Lower leg skin (tissue), 4 donors: ENCODE data around the gene MYO9B. TPM values are rescaled to one million over a fixed set of nuclear protein-coding genes. Genes with fewer than 3 reads are reported as not detected.
A peak's percentile ranks its signal among the peaks of the same experiment; 100 is the strongest.
"Not testable (repeated sequence)": the region's sequence is repeated elsewhere in the genome, so short reads cannot be mapped to it uniquely, and the experiment has no call there.

Source experiments
- DNase-seq, 2 donors: peaks; one replicate each; pipeline ENCODE4 v3.0.0-alpha.2; 2019; ENCODE audit warnings: low spot score in 2 of 2
- H3K4me3 ChIP-seq: fragments of 200-600 bp; sonication (generic); 2 replicates; pipeline ENCODE4 v1.5.1; 2017; ENCODE audit warnings: mild to moderate bottlenecking, low read depth; ENCODE audit not compliant: poor library complexity, severe bottlenecking
- CTCF ChIP-seq, 3 donors: fragments of 450-650 bp; IDR thresholded peaks; one replicate each; pipeline ENCODE4 v1.5.1; 2016; ENCODE audit warnings: antibody characterized with exemption in 3 of 3, mild to moderate bottlenecking in 3 of 3, moderate library complexity in 2 of 3
- POLR2A ChIP-seq, 2 donors: fragments of 450-650 bp; IDR thresholded peaks; one replicate each; pipeline ENCODE4 v1.6.1; 2016 to 2017; ENCODE audit warnings: antibody characterized with exemption in 2 of 2, mild to moderate bottlenecking in 1 of 2, moderate library complexity in 1 of 2
- WGBS, 2 donors: methylation state at CpG; one replicate each; pipeline ENCODE4 v1.1.5; 2018; 5-methylcytosine and 5-hydroxymethylcytosine counted together
- intact Hi-C: fragments of 100-400 bp; cut with DNase I; formaldehyde crosslinking; loops from one replicate; pipeline ENCODE4 v1.15.0; 2023; ENCODE audit warnings: low total_unique reads
- total RNA-seq, 4 donors: library from RNA; depleted of rRNA; stranded (reverse); fragments of >200 nt; gene quantifications; one replicate each; pipeline ENCODE4 v1.1.0, GENCODE V29; 2016

MYO9B gene
- total RNA-seq, 4 donors from 2014 or later, result 29.2 to 63.1 (median 43.5) TPM

GRCh38 chr19:17136617-17137016, 61.0 kb downstream of the MYO9B start:
- WGBS, 2 donors, result 86 to 87% methylated on average over 11 of the region's 11 CpGs
- no peak for TF ChIP-seq CTCF (IDR thresholded peaks at IDR 0.05)
- TF ChIP-seq POLR2A (IDR thresholded peaks at IDR 0.05), result no peak
- intact Hi-C loops, result no loop called here

GRCh38 chr19:17137417-17137816, 61.8 kb downstream of the MYO9B start:
- WGBS, 2 donors, result 84 to 87% methylated on average over 10 of the region's 10 CpGs
- intact Hi-C loops, result no loop called here
- no peak for TF ChIP-seq POLR2A (IDR thresholded peaks at IDR 0.05)
- no peak for TF ChIP-seq CTCF (IDR thresholded peaks at IDR 0.05)
- H3K4me3 ChIP-seq, result no peak overlapping the region
- DNase-seq, result no peak

More at GRCh38 chr19:17136617-17137016, 61.0 kb downstream of the MYO9B start:
- H3K4me3 ChIP-seq, result no peak overlapping the region
- DNase-seq, result no peak

GRCh38 chr19:17138052-17138846, 62.7 kb downstream of the MYO9B start:
- H3K4me3 ChIP-seq, intact Hi-C loops, DNase-seq: not testable (repeated sequence)
- WGBS, 2 donors, result 92 to 95% methylated on average over 10 of the region's 10 CpGs

- intact Hi-C loops, result no loop called here
- 92 to 95% methylated on average over 10 of the region's 10 CpGs for WGBS, 2 donors
Observed at GRCh38 chr19:17138937-17139598, 63.5 kb downstream of the MYO9B start.

GRCh38 chr19:17144771-17145170, 69.2 kb downstream of the MYO9B start:
- H3K4me3 ChIP-seq, intact Hi-C loops: not testable (repeated sequence)
- 35 to 50% methylated on average over 11 to 13 of the region's 13 CpGs for WGBS, 2 donors
- peak; percentile 32 to 88 for DNase-seq

More at GRCh38 chr19:17138937-17139598, 63.5 kb downstream of the MYO9B start:
- no peak overlapping the region for H3K4me3 ChIP-seq
- no peak for DNase-seq
- TF ChIP-seq CTCF (IDR thresholded peaks at IDR 0.05), result no peak
- TF ChIP-seq POLR2A (IDR thresholded peaks at IDR 0.05), result no peak

GRCh38 chr19:17145546-17146497, 70.2 kb downstream of the MYO9B start:
- 87 to 94% methylated on average over 7 of the region's 7 CpGs for WGBS, 2 donors
- H3K4me3 ChIP-seq, result no peak overlapping the region
- intact Hi-C loops, result no loop called here

More at GRCh38 chr19:17145546-17146497, 70.2 kb downstream of the MYO9B start:
- DNase-seq, result no peak
- TF ChIP-seq CTCF (IDR thresholded peaks at IDR 0.05), result no peak
- no peak for TF ChIP-seq POLR2A (IDR thresholded peaks at IDR 0.05)
